A549 (cell line): ENCODE measurements around the gene TENT5C.

Experiments
- CEBPB ChIP-seq, 2 experiments: fragments of >200 bp in 1 of 2; sonication (Bioruptor Twin) in 1 of 2; formaldehyde crosslinking in 1 of 2; IDR thresholded peaks; 2 replicates each; pipeline ENCODE4 v1.6.1; 2012 to 2016
- CHD2 ChIP-seq: fragments of 150-350 bp; IDR thresholded peaks from 2 replicates; pipeline ENCODE4 v1.6.1; 2014; ENCODE audit warnings: low read length; ENCODE audit not compliant: partially characterized antibody
- CTCF ChIP-seq: fragments of >200 bp; sonication (Bioruptor Twin); formaldehyde crosslinking; IDR thresholded peaks from 3 replicates; pipeline ENCODE4 v1.5.1; 2016
- E2F6 ChIP-seq: IDR thresholded peaks from 2 replicates; pipeline ENCODE4 v1.6.1; 2012; ENCODE audit warnings: low read depth, borderline replicate concordance
- ESRRA ChIP-seq: fragments of 150-350 bp; IDR thresholded peaks from 2 replicates; pipeline ENCODE4 v1.6.1; 2014; ENCODE audit warnings: mild to moderate bottlenecking, low read length, borderline replicate concordance
- HDAC2 ChIP-seq: fragments of 200-600 bp; sonication (generic); IDR thresholded peaks from 2 replicates; pipeline ENCODE4 v1.6.1; 2016
- MAX ChIP-seq: IDR thresholded peaks from 2 replicates; pipeline ENCODE4 v1.6.1; 2012
- POLR2A ChIP-seq: IDR thresholded peaks from 2 replicates; pipeline ENCODE4 v1.6.1; 2012; ENCODE audit warnings: mild to moderate bottlenecking, low read length
- RAD21 ChIP-seq, 2 experiments: fragments of >200 bp in 1 of 2; sonication (Bioruptor Twin) in 1 of 2; formaldehyde crosslinking in 1 of 2; IDR thresholded peaks in 1 of 2; conservative IDR thresholded peaks in 1 of 2; 2 replicates in 1 of 2; 3 replicates in 1 of 2; pipeline ENCODE4 v1.6.1; 2012 to 2018; ENCODE audit warnings: inconsistent platforms in 1 of 2
- TFCP2L1 ChIP-seq: fragments of 250-450 bp; sonication (Bioruptor Pico); IDR thresholded peaks from 2 replicates; pipeline ENCODE4 v1.5.0; 2021; ENCODE audit warnings: mild to moderate bottlenecking
- USF2 ChIP-seq: fragments of 450-650 bp; IDR thresholded peaks from 2 replicates; pipeline ENCODE4 v1.6.1; 2014; ENCODE audit warnings: antibody characterized with exemption

DNA sequence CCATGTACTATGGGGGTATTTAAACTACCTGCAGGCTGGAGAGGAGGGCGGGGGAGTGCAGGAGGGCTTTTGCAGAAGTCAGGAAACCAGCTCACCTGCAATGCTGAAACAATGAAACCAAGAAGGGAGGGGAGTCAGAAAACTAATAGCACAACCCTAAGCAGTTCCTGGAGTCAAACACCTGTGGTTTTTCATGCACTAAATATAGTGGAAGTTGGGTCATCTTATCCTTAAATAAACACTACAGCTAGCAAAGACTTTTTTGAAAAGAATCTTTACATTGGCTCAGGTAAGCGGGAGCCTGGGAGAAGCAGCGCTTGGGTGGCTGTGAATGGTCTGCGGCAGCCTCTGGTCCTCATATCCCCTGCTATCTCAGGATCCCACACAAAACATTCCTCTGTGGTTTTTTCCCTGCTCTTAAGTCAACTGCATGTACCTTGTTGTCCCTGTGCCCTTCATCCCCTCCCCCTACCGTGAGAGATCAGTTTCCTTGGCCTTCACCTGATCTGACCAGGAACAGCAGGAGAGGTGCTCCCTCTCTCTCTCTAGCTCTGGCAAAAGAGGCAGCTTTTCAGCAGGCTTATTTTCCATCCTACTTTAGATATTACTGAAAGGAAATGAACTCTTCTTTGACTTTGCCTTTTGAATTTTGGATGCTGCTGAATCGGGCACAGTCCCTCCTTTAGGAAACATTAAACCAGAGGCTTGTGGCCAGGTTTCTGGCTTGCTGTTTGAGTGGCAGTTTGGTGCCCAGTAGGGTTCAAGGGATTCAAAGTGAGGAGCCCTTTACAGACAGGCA is 26.6 kb downstream of the TENT5C start:
- TF ChIP-seq POLR2A (no peak), CHD2 (no peak), CTCF (no peak), MAX (no peak), E2F6 (no peak), ESRRA (no peak), RAD21 (conservative IDR thresholded peaks at IDR 0.05 in 1 of 2, IDR thresholded peaks at IDR 0.05 in 1 of 2) (no peak), HDAC2 (no peak), TFCP2L1 (no peak), CEBPB (IDR thresholded peaks at IDR 0.05) (no peak), USF2 (no peak)
